HL-60 (cell line): Measurements from ENCODE around the gene ARG1.

ENCODE experiments used
- DNase-seq, 2 experiments: peaks; one replicate each; pipeline ENCODE4 v3.0.0-alpha.2; 2010 to 2020; ENCODE audit warnings: low read depth in 1 of 2, low spot score in 1 of 2
- H3K27ac ChIP-seq: fragments of 250-450 bp; sonication (Bioruptor Pico); replicated peaks from 2 replicates; pipeline ENCODE4 v1.5.1; 2020; ENCODE audit warnings: mild to moderate bottlenecking, moderate library complexity
- H3K27me3 ChIP-seq: fragments of 250-450 bp; sonication (Bioruptor Pico); 2 replicates; pipeline ENCODE4 v1.5.1; 2021; ENCODE audit warnings: mild to moderate bottlenecking, moderate library complexity; ENCODE audit not compliant: insufficient read depth, poor library complexity, severe bottlenecking
- H3K4me3 ChIP-seq: replicated peaks from 2 replicates; pipeline ENCODE4 v1.5.1; 2011; ENCODE audit warnings: mild to moderate bottlenecking, control low read depth, low read length; ENCODE audit not compliant: insufficient read depth
- GABPA ChIP-seq: IDR thresholded peaks from 2 replicates; pipeline ENCODE4 v1.6.1; 2012; ENCODE audit warnings: low read depth
- POLR2AphosphoS5 ChIP-seq: IDR thresholded peaks from 2 replicates; pipeline ENCODE4 v1.6.1; 2012; ENCODE audit warnings: low read depth
- REST ChIP-seq: IDR thresholded peaks from 2 replicates; pipeline ENCODE4 v1.6.1; 2012; ENCODE audit warnings: low read depth; ENCODE audit not compliant: insufficient replicate concordance
- SPI1 ChIP-seq: IDR thresholded peaks from 2 replicates; pipeline ENCODE4 v1.6.1; 2012; ENCODE audit warnings: low read depth, mild to moderate bottlenecking, borderline replicate concordance
- TF ChIP-seq, protein P1 (sequence below): IDR thresholded peaks from one replicate; pipeline ENCODE4 v1.5.1; 2011; ENCODE audit warnings: low read length, control low read depth, inconsistent platforms; ENCODE audit not compliant: insufficient read depth

The ARG1 gene

DNA sequence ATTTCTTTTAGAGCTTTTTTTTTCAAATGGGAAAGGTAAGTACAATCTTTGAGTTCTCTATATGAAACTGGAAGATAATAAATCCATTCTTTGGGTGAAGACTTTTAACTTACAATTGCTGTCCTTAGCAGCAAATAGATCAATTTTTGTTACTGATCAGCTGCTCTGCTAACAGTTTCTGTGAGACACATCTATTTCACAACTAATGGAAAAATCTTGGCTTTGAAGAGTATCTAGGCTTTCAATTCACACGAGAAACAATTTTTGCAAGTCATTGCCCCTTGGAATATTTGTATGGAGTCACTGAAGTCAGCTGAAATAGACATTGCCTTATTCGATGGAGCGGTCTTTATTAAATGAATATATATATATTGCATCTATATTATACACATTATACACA is 20.5 kb upstream of the ARG1 start:
- TF ChIP-seq GABPA (no peak), REST (no peak), SPI1 (no peak), POLR2AphosphoS5 (no peak)
- TF ChIP-seq, protein P1, sequence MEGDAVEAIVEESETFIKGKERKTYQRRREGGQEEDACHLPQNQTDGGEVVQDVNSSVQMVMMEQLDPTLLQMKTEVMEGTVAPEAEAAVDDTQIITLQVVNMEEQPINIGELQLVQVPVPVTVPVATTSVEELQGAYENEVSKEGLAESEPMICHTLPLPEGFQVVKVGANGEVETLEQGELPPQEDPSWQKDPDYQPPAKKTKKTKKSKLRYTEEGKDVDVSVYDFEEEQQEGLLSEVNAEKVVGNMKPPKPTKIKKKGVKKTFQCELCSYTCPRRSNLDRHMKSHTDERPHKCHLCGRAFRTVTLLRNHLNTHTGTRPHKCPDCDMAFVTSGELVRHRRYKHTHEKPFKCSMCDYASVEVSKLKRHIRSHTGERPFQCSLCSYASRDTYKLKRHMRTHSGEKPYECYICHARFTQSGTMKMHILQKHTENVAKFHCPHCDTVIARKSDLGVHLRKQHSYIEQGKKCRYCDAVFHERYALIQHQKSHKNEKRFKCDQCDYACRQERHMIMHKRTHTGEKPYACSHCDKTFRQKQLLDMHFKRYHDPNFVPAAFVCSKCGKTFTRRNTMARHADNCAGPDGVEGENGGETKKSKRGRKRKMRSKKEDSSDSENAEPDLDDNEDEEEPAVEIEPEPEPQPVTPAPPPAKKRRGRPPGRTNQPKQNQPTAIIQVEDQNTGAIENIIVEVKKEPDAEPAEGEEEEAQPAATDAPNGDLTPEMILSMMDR = no peak

GRCh38 chr6:131555992-131556391 is 17.0 kb upstream of the ARG1 start:
- no peak for TF ChIP-seq REST
- TF ChIP-seq GABPA = no peak
- no peak for TF ChIP-seq SPI1
- TF ChIP-seq, protein P1 = no peak
- no peak for TF ChIP-seq POLR2AphosphoS5
- no peak overlapping the region for H3K4me3 ChIP-seq
- H3K27ac ChIP-seq = no peak overlapping the region
- no peak for DNase-seq
- H3K27me3 ChIP-seq = no peaks in the 10 kb centered on the region

More for the DNA sequence above, 20.5 kb upstream of the ARG1 start:
- no peak overlapping the region for H3K27ac ChIP-seq
- H3K4me3 ChIP-seq = no peak overlapping the region
- peaks cover 2% of the 10 kb centered on the region for H3K27me3 ChIP-seq
- DNase-seq = no peak

GRCh38 chr6:131558922-131559321 is 14.1 kb upstream of the ARG1 start:
- H3K4me3 ChIP-seq = no peak overlapping the region
- no peaks in the 10 kb centered on the region for H3K27me3 ChIP-seq
- DNase-seq = no peak
- TF ChIP-seq GABPA = no peak
- TF ChIP-seq SPI1 = no peak
- no peak for TF ChIP-seq POLR2AphosphoS5
- TF ChIP-seq, protein P1 = no peak
- no peak for TF ChIP-seq REST
- no peak overlapping the region for H3K27ac ChIP-seq
